IMR-90 (cell line): Measurements from ENCODE around the gene SLC2A10. TPM values are rescaled to one million over a fixed set of nuclear protein-coding genes. Genes with fewer than 3 reads are reported as not detected.

Experiments
- ATAC-seq: fragments of 200-7000 bp; cut with Tn5 transposase; 2 replicates; pipeline ENCODE4 v1.9.1; 2020; ENCODE audit warnings: low read depth, mild to moderate bottlenecking, moderate library complexity
- BruUV-seq: library from RNA; stranded (reverse); fragments of 400-500 nt; replicated peaks from 2 replicates; lab custom pipeline; 2021; lab: Mats Ljungman, UMichigan
- CTCF ChIA-PET: fragments of 300-600 bp; formaldehyde crosslinking; extraction: SDS; loops from one replicate; lab custom pipeline; 2021; ENCODE audit warnings: antibody characterized with exemption; lab: Yijun Ruan, JAX
- POLR2A ChIA-PET: fragments of 300-600 bp; sonication (Branson Sonifier 250); formaldehyde crosslinking; loops from one replicate; lab custom pipeline; 2022; ENCODE audit warnings: antibody characterized with exemption; ENCODE audit not compliant: unreplicated experiment; lab: Charles Lee
- DNase-seq: peaks from one replicate; pipeline ENCODE4 v3.0.0; 2013
- H2AFZ ChIP-seq: replicated peaks from 2 replicates; pipeline ENCODE3; 2013; ENCODE audit warnings: low read length, mild to moderate bottlenecking; ENCODE audit not compliant: poor library complexity
- H2AK5ac ChIP-seq: 2 replicates; pipeline ENCODE4 v1.6.1; 2013; ENCODE audit warnings: low read depth, low read length, inconsistent platforms
- H2AK9ac ChIP-seq: replicated peaks from 2 replicates; pipeline ENCODE3; 2013; ENCODE audit warnings: mild to moderate bottlenecking, low read depth, low read length, moderate library complexity; ENCODE audit not compliant: poor library complexity
- H2BK120ac ChIP-seq: 2 replicates; pipeline ENCODE4 v1.6.1; 2013; ENCODE audit warnings: low read depth, low read length, inconsistent platforms
- H2BK15ac ChIP-seq: 3 replicates; pipeline ENCODE4 v1.6.1; 2013; ENCODE audit warnings: low read depth, low read length, inconsistent platforms
- H2BK20ac ChIP-seq: 2 replicates; pipeline ENCODE4 v1.6.1; 2013; ENCODE audit warnings: low read depth, mild to moderate bottlenecking, inconsistent platforms, low read length, moderate library complexity
- H2BK5ac ChIP-seq: 2 replicates; pipeline ENCODE4 v1.6.1; 2013; ENCODE audit warnings: mild to moderate bottlenecking, low read depth, low read length, inconsistent platforms; ENCODE audit not compliant: poor library complexity, severe bottlenecking
- H3K14ac ChIP-seq: replicated peaks from 2 replicates; pipeline ENCODE4 v1.6.1; 2013; ENCODE audit warnings: low read depth, low read length, inconsistent platforms
- H3K18ac ChIP-seq: 2 replicates; pipeline ENCODE4 v1.6.1; 2013; ENCODE audit warnings: low read depth, low read length, control low read depth
- H3K23ac ChIP-seq: 2 replicates; pipeline ENCODE4 v1.6.1; 2013; ENCODE audit warnings: low read depth, low read length, inconsistent platforms
- H3K27ac ChIP-seq: 2 replicates; pipeline ENCODE4 v1.5.1; 2013; ENCODE audit warnings: mild to moderate bottlenecking, control low read depth, low read length; ENCODE audit not compliant: insufficient read depth
- H3K27me3 ChIP-seq: 2 replicates; pipeline ENCODE4 v1.6.1; 2013; ENCODE audit warnings: low read length; ENCODE audit not compliant: control insufficient read depth, insufficient read depth
- H3K36me3 ChIP-seq: 2 replicates; pipeline ENCODE4 v1.6.1; 2013; ENCODE audit warnings: low read length, mixed read lengths; ENCODE audit not compliant: control insufficient read depth, insufficient read depth
- H3K4ac ChIP-seq: 2 replicates; pipeline ENCODE4 v1.6.1; 2013; ENCODE audit warnings: low read depth, low read length, inconsistent platforms
- H3K4me1 ChIP-seq: 2 replicates; pipeline ENCODE4 v1.6.1; 2013; ENCODE audit warnings: low read length, mixed read lengths; ENCODE audit not compliant: control insufficient read depth, insufficient read depth
- H3K4me2 ChIP-seq: 2 replicates; pipeline ENCODE4 v1.6.1; 2013; ENCODE audit warnings: low read depth, mild to moderate bottlenecking, control low read depth, low read length, moderate library complexity
- H3K4me3 ChIP-seq: 2 replicates; pipeline ENCODE4 v1.5.1; 2013; ENCODE audit warnings: low read depth, mild to moderate bottlenecking, control low read depth, low read length, moderate library complexity; ENCODE audit not compliant: insufficient read depth
- H3K56ac ChIP-seq: 2 replicates; pipeline ENCODE4 v1.6.1; 2013; ENCODE audit warnings: low read length, inconsistent platforms; ENCODE audit not compliant: insufficient read depth; ENCODE audit errors: extremely low read depth
- H3K79me1 ChIP-seq, 2 experiments: 2 replicates each; pipeline ENCODE4 v1.6.1; 2013; ENCODE audit warnings: low read length in 2 of 2, inconsistent platforms in 1 of 2, low read depth in 1 of 2
- H3K9ac ChIP-seq: 2 replicates; pipeline ENCODE4 v1.6.1; 2013; ENCODE audit warnings: low read depth, low read length, control low read depth
- H3K9me1 ChIP-seq: 2 replicates; pipeline ENCODE4 v1.6.1; 2013; ENCODE audit warnings: low read length, inconsistent platforms; ENCODE audit not compliant: insufficient read depth
- H3K9me3 ChIP-seq: 2 replicates; pipeline ENCODE4 v1.6.1; 2013; ENCODE audit warnings: low read length; ENCODE audit not compliant: control insufficient read depth, insufficient read depth
- H4K20me1 ChIP-seq: 2 replicates; pipeline ENCODE4 v1.6.1; 2013; ENCODE audit warnings: low read length, inconsistent platforms; ENCODE audit not compliant: insufficient read depth
- H4K5ac ChIP-seq: 2 replicates; pipeline ENCODE4 v1.6.1; 2013; ENCODE audit warnings: mild to moderate bottlenecking, low read depth, low read length, control low read depth
- H4K8ac ChIP-seq, 2 experiments: 2 replicates each; pipeline ENCODE4 v1.6.1; 2013; ENCODE audit warnings: low read depth in 2 of 2, low read length in 2 of 2, control low read depth in 1 of 2, inconsistent platforms in 1 of 2
- H4K91ac ChIP-seq: 2 replicates; pipeline ENCODE4 v1.6.1; 2013; ENCODE audit warnings: low read depth, low read length, inconsistent platforms; ENCODE audit not compliant: insufficient read depth
- FOS ChIP-seq: fragments of 150-350 bp; IDR thresholded peaks from 2 replicates; pipeline ENCODE4 v1.6.1; 2016; ENCODE audit warnings: low read depth, low read length
- MXI1 ChIP-seq: IDR thresholded peaks from 2 replicates; pipeline ENCODE4 v1.6.1; 2012; ENCODE audit warnings: low read depth, mild to moderate bottlenecking, low read length, moderate library complexity, borderline replicate concordance
- WGBS, 2 experiments: methylation state at CpG; one replicate each; pipeline versions ENCODE4 v1.1.5 to v1.1.7; 2013; ENCODE audit warnings: missing lambda C conversion rate in 2 of 2; ENCODE audit not compliant: insufficient read length in 1 of 2; ENCODE audit errors: extremely low coverage in 2 of 2; 5-methylcytosine and 5-hydroxymethylcytosine counted together
- dilution Hi-C: fragments of 300-500 bp; cut with HindIII; formaldehyde crosslinking; loops from one replicate; pipeline ENCODE4 v1.14.3; 2018; ENCODE audit warnings: low sequenced_read_pairs; ENCODE audit not compliant: unreplicated experiment
- in situ Hi-C: fragments of 300-500 bp; cut with MboI; formaldehyde crosslinking; loops from 3 replicates; pipeline ENCODE4 v1.14.3; 2019; ENCODE audit warnings: low sequenced_read_pairs, inconsistent platforms, mixed read lengths
- intact Hi-C: fragments of 100-400 bp; cut with micrococcal nuclease; formaldehyde crosslinking; loops from 2 replicates; pipeline ENCODE4 v1.10.0; 2022
- polyA plus RNA-seq, 3 experiments: library from polyadenylated mRNA; depleted of rRNA; stranded (reverse); fragments of >200 nt; gene quantifications; 2 replicates each; pipeline ENCODE4 v1.2.3, GENCODE V29; 2012; ENCODE audit warnings: low replicate concordance in 1 of 3
- total RNA-seq: library from RNA; depleted of rRNA; stranded (reverse); fragments of >200 nt; gene quantifications from 2 replicates; pipeline ENCODE4 v1.2.3, GENCODE V29; 2012

The SLC2A10 gene
- total and polyA plus RNA-seq, 2 of the 4 experiments (the other 2 are of a cell fraction) = 15.2 to 22.0 TPM

DNA sequence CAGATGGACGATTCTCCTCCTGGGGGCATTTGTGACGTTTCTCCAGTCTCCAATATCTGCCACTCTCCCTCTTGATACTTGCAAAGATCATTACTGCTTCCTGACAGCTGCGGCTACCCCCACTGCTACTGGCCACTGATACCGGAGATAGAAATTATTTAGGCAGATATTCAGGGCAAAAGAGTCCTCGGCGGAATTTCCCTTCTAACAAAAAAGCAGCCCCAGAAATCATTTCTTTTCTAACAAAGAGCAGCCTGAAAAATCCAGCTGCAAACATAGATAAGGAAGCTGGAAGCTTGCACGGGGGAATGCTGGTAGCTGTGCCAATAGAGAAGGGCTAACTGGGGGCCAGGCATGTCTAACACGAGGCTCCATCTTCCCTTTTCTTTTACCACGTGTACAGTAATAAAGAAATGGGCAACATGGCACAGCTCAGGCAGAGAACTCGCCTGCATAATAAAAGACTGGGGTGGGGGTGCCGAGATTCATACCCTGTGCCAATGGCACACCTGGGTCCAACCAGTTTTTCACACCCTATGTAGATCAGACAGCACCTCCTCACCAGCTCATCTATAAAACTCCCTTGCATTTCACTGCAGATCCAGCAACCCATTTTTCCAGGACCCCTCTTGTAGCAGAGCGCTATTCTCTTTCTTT is 26.3 kb upstream of the SLC2A10 start:
- no TSS peak for BruUV-seq
- ATAC-seq (no peak), DNase-seq (no peak)
- Histone ChIP-seq H2AFZ (no peak overlapping the region), H3K27ac (peak overlapping the region; percentile 55; the same call in 1 of the 2 replicates), H2BK15ac (no peak overlapping the region), H3K4me1 (peaks cover 13% of the 10 kb centered on the region), H3K79me1 (peaks cover 30 to 80% of the 10 kb centered on the region in 2 experiments), H2BK20ac (no peak overlapping the region), H3K14ac (peak overlapping the region; percentile 50; the same call in 1 of the 2 replicates), H4K5ac (peak overlapping the region; percentile 54; the same call in 1 of the 2 replicates), H3K4ac (peak overlapping the region; percentile 64), H3K18ac (no peak overlapping the region), H2BK120ac (no peak overlapping the region), H2BK5ac (no peak overlapping the region), H2AK9ac (peak overlapping the region; percentile 50), H3K9ac (peak overlapping the region; percentile 39), H3K36me3 (peaks cover 9% of the 10 kb centered on the region), H3K9me3 (no peaks in the 10 kb centered on the region), H4K91ac (peak overlapping the region; percentile 8; the same call in 1 of the 2 replicates), H3K27me3 (no peaks in the 10 kb centered on the region), H3K4me2 (peak overlapping the region; percentile 92), H2AK5ac (no peak overlapping the region), H4K20me1 (peaks cover 17% of the 10 kb centered on the region; the same call in 1 of the 2 replicates), H3K9me1 (peaks cover 10% of the 10 kb centered on the region; the same call in 1 of the 2 replicates), H3K4me3 (peak overlapping the region; percentile 71), H4K8ac (peak overlapping the region; percentile 62 to 97; a peak in 2 of 4 replicates), H3K56ac (no peak overlapping the region), H3K23ac (peak overlapping the region; percentile 59; the same call in 1 of the 2 replicates)
- in situ Hi-C loops = loop anchor here (5.0 kb wide), 1 partner anchor 161 kb away; no protein-coding TSS in a partner anchor
- POLR2A ChIA-PET = no interaction called here
- CTCF ChIA-PET = no interaction called here
- intact Hi-C loops = loop anchor here (5.0 kb wide), 1 partner anchor 126 kb away; no protein-coding TSS in a partner anchor
- dilution Hi-C loops = no loop called here
- WGBS, 2 experiments = 21% methylated on average over 4 of the region's 12 CpGs; no CpG with 5 or more reads in 1 of the 2 experiments
- TF ChIP-seq MXI1 (peak; percentile 37; the same call in 1 of the 2 replicates), FOS (no peak)
